IMR-90 (cell line): ENCODE data around the gene SKIL. TPM values are rescaled to one million over a fixed set of nuclear protein-coding genes. Genes with fewer than 3 reads are reported as not detected.

Experiments used
- ATAC-seq: fragments of 200-7000 bp; cut with Tn5 transposase; 2 replicates; pipeline ENCODE4 v1.9.1; 2020; ENCODE audit warnings: low read depth, mild to moderate bottlenecking, moderate library complexity
- BruUV-seq: library from RNA; stranded (reverse); fragments of 400-500 nt; replicated peaks from 2 replicates; lab custom pipeline; 2021; lab: Mats Ljungman, UMichigan
- CTCF ChIA-PET: fragments of 300-600 bp; formaldehyde crosslinking; extraction: SDS; loops from one replicate; lab custom pipeline; 2021; ENCODE audit warnings: antibody characterized with exemption; lab: Yijun Ruan, JAX
- POLR2A ChIA-PET: fragments of 300-600 bp; sonication (Branson Sonifier 250); formaldehyde crosslinking; loops from one replicate; lab custom pipeline; 2022; ENCODE audit warnings: antibody characterized with exemption; ENCODE audit not compliant: unreplicated experiment; lab: Charles Lee
- DNase-seq: peaks from one replicate; pipeline ENCODE4 v3.0.0; 2013
- H2AFZ ChIP-seq: replicated peaks from 2 replicates; pipeline ENCODE3; 2013; ENCODE audit warnings: low read length, mild to moderate bottlenecking; ENCODE audit not compliant: poor library complexity
- H2AK5ac ChIP-seq: 2 replicates; pipeline ENCODE4 v1.6.1; 2013; ENCODE audit warnings: low read depth, low read length, inconsistent platforms
- H2AK9ac ChIP-seq: replicated peaks from 2 replicates; pipeline ENCODE3; 2013; ENCODE audit warnings: mild to moderate bottlenecking, low read depth, low read length, moderate library complexity; ENCODE audit not compliant: poor library complexity
- H2BK120ac ChIP-seq: 2 replicates; pipeline ENCODE4 v1.6.1; 2013; ENCODE audit warnings: low read depth, low read length, inconsistent platforms
- H2BK15ac ChIP-seq: 3 replicates; pipeline ENCODE4 v1.6.1; 2013; ENCODE audit warnings: low read depth, low read length, inconsistent platforms
- H2BK20ac ChIP-seq: 2 replicates; pipeline ENCODE4 v1.6.1; 2013; ENCODE audit warnings: low read depth, mild to moderate bottlenecking, inconsistent platforms, low read length, moderate library complexity
- H2BK5ac ChIP-seq: 2 replicates; pipeline ENCODE4 v1.6.1; 2013; ENCODE audit warnings: mild to moderate bottlenecking, low read depth, low read length, inconsistent platforms; ENCODE audit not compliant: poor library complexity, severe bottlenecking
- H3K14ac ChIP-seq: replicated peaks from 2 replicates; pipeline ENCODE4 v1.6.1; 2013; ENCODE audit warnings: low read depth, low read length, inconsistent platforms
- H3K18ac ChIP-seq: 2 replicates; pipeline ENCODE4 v1.6.1; 2013; ENCODE audit warnings: low read depth, low read length, control low read depth
- H3K23ac ChIP-seq: 2 replicates; pipeline ENCODE4 v1.6.1; 2013; ENCODE audit warnings: low read depth, low read length, inconsistent platforms
- H3K27ac ChIP-seq: 2 replicates; pipeline ENCODE4 v1.5.1; 2013; ENCODE audit warnings: mild to moderate bottlenecking, control low read depth, low read length; ENCODE audit not compliant: insufficient read depth
- H3K27me3 ChIP-seq: 2 replicates; pipeline ENCODE4 v1.6.1; 2013; ENCODE audit warnings: low read length; ENCODE audit not compliant: control insufficient read depth, insufficient read depth
- H3K36me3 ChIP-seq: 2 replicates; pipeline ENCODE4 v1.6.1; 2013; ENCODE audit warnings: low read length, mixed read lengths; ENCODE audit not compliant: control insufficient read depth, insufficient read depth
- H3K4ac ChIP-seq: 2 replicates; pipeline ENCODE4 v1.6.1; 2013; ENCODE audit warnings: low read depth, low read length, inconsistent platforms
- H3K4me1 ChIP-seq: 2 replicates; pipeline ENCODE4 v1.6.1; 2013; ENCODE audit warnings: low read length, mixed read lengths; ENCODE audit not compliant: control insufficient read depth, insufficient read depth
- H3K4me2 ChIP-seq: 2 replicates; pipeline ENCODE4 v1.6.1; 2013; ENCODE audit warnings: low read depth, mild to moderate bottlenecking, control low read depth, low read length, moderate library complexity
- H3K4me3 ChIP-seq: 2 replicates; pipeline ENCODE4 v1.5.1; 2013; ENCODE audit warnings: low read depth, mild to moderate bottlenecking, control low read depth, low read length, moderate library complexity; ENCODE audit not compliant: insufficient read depth
- H3K56ac ChIP-seq: 2 replicates; pipeline ENCODE4 v1.6.1; 2013; ENCODE audit warnings: low read length, inconsistent platforms; ENCODE audit not compliant: insufficient read depth; ENCODE audit errors: extremely low read depth
- H3K79me1 ChIP-seq, 2 experiments: 2 replicates each; pipeline ENCODE4 v1.6.1; 2013; ENCODE audit warnings: low read length in 2 of 2, inconsistent platforms in 1 of 2, low read depth in 1 of 2
- H3K9ac ChIP-seq: 2 replicates; pipeline ENCODE4 v1.6.1; 2013; ENCODE audit warnings: low read depth, low read length, control low read depth
- H3K9me1 ChIP-seq: 2 replicates; pipeline ENCODE4 v1.6.1; 2013; ENCODE audit warnings: low read length, inconsistent platforms; ENCODE audit not compliant: insufficient read depth
- H3K9me3 ChIP-seq: 2 replicates; pipeline ENCODE4 v1.6.1; 2013; ENCODE audit warnings: low read length; ENCODE audit not compliant: control insufficient read depth, insufficient read depth
- H4K20me1 ChIP-seq: 2 replicates; pipeline ENCODE4 v1.6.1; 2013; ENCODE audit warnings: low read length, inconsistent platforms; ENCODE audit not compliant: insufficient read depth
- H4K5ac ChIP-seq: 2 replicates; pipeline ENCODE4 v1.6.1; 2013; ENCODE audit warnings: mild to moderate bottlenecking, low read depth, low read length, control low read depth
- H4K8ac ChIP-seq, 2 experiments: 2 replicates each; pipeline ENCODE4 v1.6.1; 2013; ENCODE audit warnings: low read depth in 2 of 2, low read length in 2 of 2, control low read depth in 1 of 2, inconsistent platforms in 1 of 2
- H4K91ac ChIP-seq: 2 replicates; pipeline ENCODE4 v1.6.1; 2013; ENCODE audit warnings: low read depth, low read length, inconsistent platforms; ENCODE audit not compliant: insufficient read depth
- CEBPB ChIP-seq: IDR thresholded peaks from 2 replicates; pipeline ENCODE4 v1.6.1; 2012; ENCODE audit warnings: low read depth, low read length, improper control_type of control experiment
- CHD1 ChIP-seq: IDR thresholded peaks from 2 replicates; pipeline ENCODE4 v1.6.1; 2012; ENCODE audit warnings: low read depth, low read length, improper control_type of control experiment
- CTCF ChIP-seq: conservative IDR thresholded peaks from 2 replicates; pipeline ENCODE4 v1.5.1; 2012; ENCODE audit warnings: mild to moderate bottlenecking, low read depth, low read length, improper control_type of control experiment
- FOS ChIP-seq: fragments of 150-350 bp; IDR thresholded peaks from 2 replicates; pipeline ENCODE4 v1.6.1; 2016; ENCODE audit warnings: low read depth, low read length
- MAFK ChIP-seq: IDR thresholded peaks from 2 replicates; pipeline ENCODE4 v1.6.1; 2012; ENCODE audit warnings: low read depth, low read length, improper control_type of control experiment
- MAZ ChIP-seq: IDR thresholded peaks from 2 replicates; pipeline ENCODE4 v1.6.1; 2012; ENCODE audit warnings: low read depth, mild to moderate bottlenecking, low read length, improper control_type of control experiment, moderate library complexity, borderline replicate concordance
- MXI1 ChIP-seq: IDR thresholded peaks from 2 replicates; pipeline ENCODE4 v1.6.1; 2012; ENCODE audit warnings: low read depth, mild to moderate bottlenecking, low read length, moderate library complexity, borderline replicate concordance
- NFE2L2 ChIP-seq: fragments of 150-350 bp; IDR thresholded peaks from 2 replicates; pipeline ENCODE4 v1.6.1; 2016; ENCODE audit warnings: low read depth, mild to moderate bottlenecking, low read length
- POLR2A ChIP-seq: IDR thresholded peaks from 2 replicates; pipeline ENCODE4 v1.6.1; 2012; ENCODE audit warnings: mild to moderate bottlenecking, low read depth, low read length
- RAD21 ChIP-seq: IDR thresholded peaks from 2 replicates; pipeline ENCODE4 v1.6.1; 2012; ENCODE audit warnings: low read length, improper control_type of control experiment
- RCOR1 ChIP-seq: IDR thresholded peaks from 2 replicates; pipeline ENCODE4 v1.6.1; 2012; ENCODE audit warnings: mild to moderate bottlenecking, low read length, improper control_type of control experiment; ENCODE audit not compliant: insufficient replicate concordance
- RFX5 ChIP-seq: IDR thresholded peaks from 2 replicates; pipeline ENCODE4 v1.8.0; 2012; ENCODE audit warnings: low read depth, mild to moderate bottlenecking, low read length, moderate library complexity
- SMC3 ChIP-seq: fragments of 150-350 bp; IDR thresholded peaks from 2 replicates; pipeline ENCODE4 v1.6.1; 2016; ENCODE audit warnings: low read depth, mild to moderate bottlenecking, antibody characterized with exemption, low read length, moderate library complexity
- USF2 ChIP-seq: fragments of 150-350 bp; IDR thresholded peaks from 2 replicates; pipeline ENCODE4 v1.6.1; 2017; ENCODE audit warnings: mild to moderate bottlenecking, antibody characterized with exemption, low read length, low read depth
- WGBS, 2 experiments: methylation state at CpG; one replicate each; pipeline versions ENCODE4 v1.1.5 to v1.1.7; 2013; ENCODE audit warnings: missing lambda C conversion rate in 2 of 2; ENCODE audit not compliant: insufficient read length in 1 of 2; ENCODE audit errors: extremely low coverage in 2 of 2; 5-methylcytosine and 5-hydroxymethylcytosine counted together
- dilution Hi-C: fragments of 300-500 bp; cut with HindIII; formaldehyde crosslinking; loops from one replicate; pipeline ENCODE4 v1.14.3; 2018; ENCODE audit warnings: low sequenced_read_pairs; ENCODE audit not compliant: unreplicated experiment
- in situ Hi-C: fragments of 300-500 bp; cut with MboI; formaldehyde crosslinking; loops from 3 replicates; pipeline ENCODE4 v1.14.3; 2019; ENCODE audit warnings: low sequenced_read_pairs, inconsistent platforms, mixed read lengths
- intact Hi-C: fragments of 100-400 bp; cut with micrococcal nuclease; formaldehyde crosslinking; loops from 2 replicates; pipeline ENCODE4 v1.10.0; 2022
- polyA plus RNA-seq, 3 experiments: library from polyadenylated mRNA; depleted of rRNA; stranded (reverse); fragments of >200 nt; gene quantifications; 2 replicates each; pipeline ENCODE4 v1.2.3, GENCODE V29; 2012; ENCODE audit warnings: low replicate concordance in 1 of 3
- total RNA-seq: library from RNA; depleted of rRNA; stranded (reverse); fragments of >200 nt; gene quantifications from 2 replicates; pipeline ENCODE4 v1.2.3, GENCODE V29; 2012
- TF ChIP-seq, protein P1 (sequence below): fragments of 150-350 bp; IDR thresholded peaks from 2 replicates; pipeline ENCODE4 v1.6.1; 2016; ENCODE audit warnings: low read depth, mild to moderate bottlenecking, low read length, moderate library complexity, borderline replicate concordance

The SKIL gene
- total and polyA plus RNA-seq, 2 of the 4 experiments (the other 2 are of a cell fraction), result 9.2 to 55.9 TPM

DNA sequence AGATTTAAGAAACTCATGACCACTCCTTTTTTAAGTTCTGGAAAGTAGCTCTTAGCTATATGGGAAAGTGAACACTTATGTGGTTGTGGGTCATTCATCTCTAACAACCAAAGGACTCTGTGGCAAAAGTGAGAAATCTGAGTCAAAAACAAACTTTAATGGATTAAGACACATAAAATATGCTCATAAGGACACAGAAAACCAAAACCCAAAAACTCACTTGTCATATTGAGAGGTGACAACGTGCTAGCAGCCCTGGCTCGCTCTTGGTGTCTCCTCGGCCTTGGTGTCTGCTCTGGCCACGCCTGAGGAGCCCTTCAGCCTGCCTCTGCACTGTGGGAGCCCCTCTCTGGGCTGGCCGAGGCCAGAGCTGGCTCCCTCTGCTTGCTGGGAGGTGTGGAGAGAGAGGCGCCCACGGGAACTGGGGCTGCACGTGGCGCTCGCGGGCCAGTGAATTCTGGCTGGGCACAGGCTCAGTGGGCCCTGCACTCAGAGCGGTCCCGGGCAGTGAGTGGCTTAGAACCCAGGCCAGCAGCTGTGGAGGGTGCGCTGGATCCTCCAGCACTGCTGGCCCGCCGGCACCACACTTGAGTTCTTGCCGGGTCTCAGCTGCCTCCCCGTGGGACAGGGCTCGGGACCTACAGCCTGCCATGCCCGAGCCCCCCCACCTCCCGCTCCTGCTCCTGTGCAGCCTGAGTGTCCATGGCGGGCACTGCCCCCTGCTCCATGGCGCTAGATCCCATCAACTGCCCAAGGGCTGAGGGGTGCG lies 30.3 kb upstream of the SKIL start:
- peaks cover 2% of the 10 kb centered on the region; the same call in 1 of the 2 replicates for H3K4me1 ChIP-seq
- no peak overlapping the region for H4K8ac ChIP-seq
- H3K23ac ChIP-seq, result no peak overlapping the region
- no peak for TF ChIP-seq MAFK
- no peak for TF ChIP-seq NFE2L2
- no peak for TF ChIP-seq RAD21
- no peak for TF ChIP-seq CEBPB
- no peak for TF ChIP-seq POLR2A
- no peak for TF ChIP-seq SMC3
- TF ChIP-seq CHD1, result no peak
- no peak for TF ChIP-seq CTCF
- no peak for TF ChIP-seq FOS
- no peak for TF ChIP-seq MXI1
- no peak for TF ChIP-seq MAZ
- no peak for TF ChIP-seq USF2
- TF ChIP-seq RCOR1, result no peak
- TF ChIP-seq RFX5, result no peak
- TF ChIP-seq, protein P1, sequence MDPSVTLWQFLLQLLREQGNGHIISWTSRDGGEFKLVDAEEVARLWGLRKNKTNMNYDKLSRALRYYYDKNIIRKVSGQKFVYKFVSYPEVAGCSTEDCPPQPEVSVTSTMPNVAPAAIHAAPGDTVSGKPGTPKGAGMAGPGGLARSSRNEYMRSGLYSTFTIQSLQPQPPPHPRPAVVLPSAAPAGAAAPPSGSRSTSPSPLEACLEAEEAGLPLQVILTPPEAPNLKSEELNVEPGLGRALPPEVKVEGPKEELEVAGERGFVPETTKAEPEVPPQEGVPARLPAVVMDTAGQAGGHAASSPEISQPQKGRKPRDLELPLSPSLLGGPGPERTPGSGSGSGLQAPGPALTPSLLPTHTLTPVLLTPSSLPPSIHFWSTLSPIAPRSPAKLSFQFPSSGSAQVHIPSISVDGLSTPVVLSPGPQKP, result no peak
- no peak overlapping the region for H3K56ac ChIP-seq
- no peak overlapping the region for H3K4ac ChIP-seq
- no peak overlapping the region for H3K14ac ChIP-seq
- WGBS, 2 experiments, result 97% methylated on average over 12 of the region's 24 CpGs; no CpG with 5 or more reads in 1 of the 2 experiments
- H2AK5ac ChIP-seq, result no peak overlapping the region
- dilution Hi-C loops, result no loop called here
- H3K36me3 ChIP-seq, result no peaks in the 10 kb centered on the region
- peaks cover 3% of the 10 kb centered on the region for H3K9me3 ChIP-seq
- no peak overlapping the region for H4K5ac ChIP-seq
- ATAC-seq (no peak), DNase-seq (no peak)
- no peak overlapping the region for H2BK120ac ChIP-seq
- H3K27me3 ChIP-seq, result no peaks in the 10 kb centered on the region
- no peak overlapping the region for H4K91ac ChIP-seq
- no peak overlapping the region for H3K27ac ChIP-seq
- ChIA-PET CTCF (no interaction called here), POLR2A (no interaction called here)
- no peak overlapping the region for H2BK20ac ChIP-seq
- intact Hi-C loops, result no loop called here
- BruUV-seq, result no TSS peak
- H3K4me2 ChIP-seq, result no peak overlapping the region
- in situ Hi-C loops, result no loop called here
- no peak overlapping the region for H2AFZ ChIP-seq
- H3K4me3 ChIP-seq, result no peak overlapping the region
- no peak overlapping the region for H2BK15ac ChIP-seq
- no peak overlapping the region for H3K9ac ChIP-seq
- H3K9me1 ChIP-seq, result no peaks in the 10 kb centered on the region
- H3K79me1 ChIP-seq, result no peaks in the 10 kb centered on the region
- no peaks in the 10 kb centered on the region for H4K20me1 ChIP-seq
- H3K18ac ChIP-seq, result no peak overlapping the region
- H2BK5ac ChIP-seq, result no peak overlapping the region
- H2AK9ac ChIP-seq, result no peak overlapping the region
